ENCODE results near the gene TUBGCP3.

TUBGCP3 gene

DNA sequence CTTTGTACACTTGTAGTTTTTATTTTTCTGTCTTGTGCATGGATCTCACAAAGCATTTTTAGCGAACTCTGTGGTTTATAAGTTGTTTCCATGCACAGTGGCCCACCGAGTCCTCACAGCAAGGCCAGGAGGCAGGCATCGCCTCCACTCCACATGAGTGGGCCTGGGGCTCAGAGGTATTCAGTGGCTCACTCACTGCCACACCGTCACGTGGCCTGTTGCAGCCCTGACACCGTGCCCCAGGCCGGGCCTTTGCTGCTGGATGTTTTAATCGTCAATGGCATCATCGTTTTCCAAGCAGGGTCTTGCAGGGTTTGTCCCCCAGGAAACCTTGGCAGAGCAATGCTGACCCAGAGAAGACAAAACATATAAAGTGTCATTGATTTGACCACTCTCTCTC is 152.0 kb downstream of the TUBGCP3 start:
- DNase-seq: no peak

Measured in NCI-H82 (cell line).